Stimulated activated naive B cell treated with anti-CD40 and anti-IgM and Interleukin-4, amounts not matched to agents 10 μg/mL and 1 μg/mL and 100 μg/mL, for 72 hours (primary cell): ENCODE data around the gene ZNF423.

Source experiments
- ATAC-seq, 2 donors: fragments of 150-1000 bp; cut with Tn5 transposase; replicated peaks; 2 replicates each; pipeline ENCODE4 v1.10.0; 2021; ENCODE audit warnings: moderate library complexity in 1 of 2
- DNase-seq: peaks from one replicate; pipeline ENCODE4 v3.0.0; 2021
- H3K27ac Mint-ChIP-seq: one replicate; pipeline ENCODE4 v1.8.0; 2022; ENCODE audit warnings: mild to moderate bottlenecking, mixed read lengths
- H3K27me3 Mint-ChIP-seq, 2 donors: one replicate each; pipeline ENCODE4 v1.8.0; 2022; ENCODE audit warnings: mixed read lengths in 2 of 2
- H3K36me3 Mint-ChIP-seq, 2 donors: one replicate each; pipeline ENCODE4 v1.8.0; 2022; ENCODE audit warnings: mixed read lengths in 2 of 2, mild to moderate bottlenecking in 1 of 2
- H3K4me1 Mint-ChIP-seq, 2 donors: one replicate each; pipeline ENCODE4 v1.8.0; 2022; ENCODE audit warnings: mixed read lengths in 2 of 2, mild to moderate bottlenecking in 1 of 2
- H3K4me3 Mint-ChIP-seq, 2 donors: one replicate each; pipeline ENCODE4 v1.8.0; 2022; ENCODE audit warnings: mild to moderate bottlenecking in 2 of 2, mixed read lengths in 2 of 2, moderate library complexity in 1 of 2
- H3K9me3 Mint-ChIP-seq, 2 donors: one replicate each; pipeline ENCODE4 v1.8.0; 2022; ENCODE audit warnings: mixed read lengths in 2 of 2, mild to moderate bottlenecking in 1 of 2

The ZNF423 gene

GRCh38 chr16:49605536-49606254 is 250.2 kb downstream of the ZNF423 start:
- Mint-ChIP-seq H3K9me3 (no peaks in the 10 kb centered on the region), H3K27me3 (peaks cover 0 to 11% of the 10 kb centered on the region in 2 donors), H3K36me3 (no peaks in the 10 kb centered on the region), H3K4me3 (no peak overlapping the region), H3K4me1 (no peaks in the 10 kb centered on the region), H3K27ac (no peak overlapping the region)
- no peak for DNase-seq
- ATAC-seq, result no peak

- no peak for ATAC-seq
- H3K36me3 Mint-ChIP-seq, result no peaks in the 10 kb centered on the region
- no peak overlapping the region for H3K27ac Mint-ChIP-seq
- peaks cover 0 to 11% of the 10 kb centered on the region in 2 donors for H3K27me3 Mint-ChIP-seq
- no peaks in the 10 kb centered on the region for H3K4me1 Mint-ChIP-seq
- H3K9me3 Mint-ChIP-seq, result no peaks in the 10 kb centered on the region
- no peak for DNase-seq
- no peak overlapping the region for H3K4me3 Mint-ChIP-seq
Observed at GRCh38 chr16:49604602-49605001, 251.3 kb downstream of the ZNF423 start.

- DNase-seq (no peak), ATAC-seq (no peak)
- H3K4me1 Mint-ChIP-seq, result no peaks in the 10 kb centered on the region
- no peak overlapping the region for H3K4me3 Mint-ChIP-seq
- no peak overlapping the region for H3K27ac Mint-ChIP-seq
- peaks cover 0 to 7% of the 10 kb centered on the region in 2 donors for H3K27me3 Mint-ChIP-seq
- H3K9me3 Mint-ChIP-seq, result no peaks in the 10 kb centered on the region
- H3K36me3 Mint-ChIP-seq, result no peaks in the 10 kb centered on the region
Observed at GRCh38 chr16:49603956-49604355, 252.0 kb downstream of the ZNF423 start.

- ATAC-seq (no peak), DNase-seq (no peak)
- no peaks in the 10 kb centered on the region for H3K36me3 Mint-ChIP-seq
- H3K27ac Mint-ChIP-seq, result no peak overlapping the region
- H3K27me3 Mint-ChIP-seq, result peaks cover 0 to 4% of the 10 kb centered on the region in 2 donors
- no peaks in the 10 kb centered on the region for H3K9me3 Mint-ChIP-seq
- no peaks in the 10 kb centered on the region for H3K4me1 Mint-ChIP-seq
- no peak overlapping the region for H3K4me3 Mint-ChIP-seq
Observed at GRCh38 chr16:49602976-49603310, 253.0 kb downstream of the ZNF423 start.

- Mint-ChIP-seq H3K27me3 (no peaks in the 10 kb centered on the region), H3K4me1 (no peaks in the 10 kb centered on the region), H3K4me3 (no peak overlapping the region), H3K9me3 (no peaks in the 10 kb centered on the region), H3K36me3 (no peaks in the 10 kb centered on the region), H3K27ac (no peak overlapping the region)
- ATAC-seq, result no peak
- DNase-seq, result no peak
Observed at GRCh38 chr16:49602201-49602975, 253.5 kb downstream of the ZNF423 start.

GRCh38 chr16:49601576-49601975 is 254.3 kb downstream of the ZNF423 start:
- Mint-ChIP-seq H3K4me3 (no peak overlapping the region), H3K27ac (no peak overlapping the region), H3K27me3 (no peaks in the 10 kb centered on the region), H3K4me1 (no peaks in the 10 kb centered on the region), H3K9me3 (no peaks in the 10 kb centered on the region), H3K36me3 (no peaks in the 10 kb centered on the region)
- ATAC-seq (no peak), DNase-seq (no peak)

GRCh38 chr16:49600976-49601375 is 254.9 kb downstream of the ZNF423 start:
- DNase-seq (no peak), ATAC-seq (no peak)
- Mint-ChIP-seq H3K36me3 (no peaks in the 10 kb centered on the region), H3K27me3 (no peaks in the 10 kb centered on the region), H3K9me3 (no peaks in the 10 kb centered on the region), H3K4me1 (no peaks in the 10 kb centered on the region), H3K27ac (no peak overlapping the region), H3K4me3 (no peak overlapping the region)

GRCh38 chr16:49600536-49600935 is 255.4 kb downstream of the ZNF423 start:
- H3K4me1 Mint-ChIP-seq, result no peaks in the 10 kb centered on the region
- no peak overlapping the region for H3K4me3 Mint-ChIP-seq
- no peaks in the 10 kb centered on the region for H3K27me3 Mint-ChIP-seq
- no peak for ATAC-seq
- no peaks in the 10 kb centered on the region for H3K36me3 Mint-ChIP-seq
- no peak for DNase-seq
- no peaks in the 10 kb centered on the region for H3K9me3 Mint-ChIP-seq
- no peak overlapping the region for H3K27ac Mint-ChIP-seq

GRCh38 chr16:49599704-49600103 is 256.2 kb downstream of the ZNF423 start:
- Mint-ChIP-seq H3K36me3 (no peaks in the 10 kb centered on the region), H3K27me3 (peaks cover 0 to under 1% of the 10 kb centered on the region in 2 donors), H3K4me1 (no peaks in the 10 kb centered on the region), H3K27ac (no peak overlapping the region), H3K4me3 (no peak overlapping the region), H3K9me3 (no peaks in the 10 kb centered on the region)
- ATAC-seq (no peak), DNase-seq (no peak)

GRCh38 chr16:49599281-49599680 is 256.6 kb downstream of the ZNF423 start:
- Mint-ChIP-seq H3K27ac (no peak overlapping the region), H3K36me3 (no peaks in the 10 kb centered on the region), H3K4me3 (no peak overlapping the region), H3K4me1 (no peaks in the 10 kb centered on the region), H3K27me3 (peaks cover 4 to 5% of the 10 kb centered on the region in 2 donors), H3K9me3 (no peaks in the 10 kb centered on the region)
- no peak for ATAC-seq
- no peak for DNase-seq

- Mint-ChIP-seq H3K27ac (no peak overlapping the region), H3K4me1 (no peaks in the 10 kb centered on the region), H3K4me3 (no peak overlapping the region), H3K27me3 (peaks cover 6 to 7% of the 10 kb centered on the region in 2 donors), H3K9me3 (no peaks in the 10 kb centered on the region), H3K36me3 (no peaks in the 10 kb centered on the region)
- DNase-seq, result no peak
- no peak for ATAC-seq
Observed at GRCh38 chr16:49598383-49599170, 257.3 kb downstream of the ZNF423 start.

- Mint-ChIP-seq H3K27ac (no peak overlapping the region), H3K36me3 (no peaks in the 10 kb centered on the region), H3K27me3 (peaks cover 9 to 12% of the 10 kb centered on the region in 2 donors), H3K9me3 (no peaks in the 10 kb centered on the region), H3K4me3 (no peak overlapping the region), H3K4me1 (no peaks in the 10 kb centered on the region)
- ATAC-seq (no peak), DNase-seq (no peak)
Observed at GRCh38 chr16:49597796-49598195, 258.1 kb downstream of the ZNF423 start.

GRCh38 chr16:49596648-49597291 is 259.1 kb downstream of the ZNF423 start:
- Mint-ChIP-seq H3K36me3 (no peaks in the 10 kb centered on the region), H3K27me3 (peaks cover 12 to 14% of the 10 kb centered on the region in 2 donors), H3K4me1 (no peaks in the 10 kb centered on the region), H3K4me3 (no peak overlapping the region), H3K9me3 (no peaks in the 10 kb centered on the region), H3K27ac (no peak overlapping the region)
- ATAC-seq, result no peak
- DNase-seq, result no peak

- no peak overlapping the region for H3K4me3 Mint-ChIP-seq
- H3K27me3 Mint-ChIP-seq, result peaks cover 12 to 14% of the 10 kb centered on the region in 2 donors
- no peaks in the 10 kb centered on the region for H3K4me1 Mint-ChIP-seq
- no peaks in the 10 kb centered on the region for H3K36me3 Mint-ChIP-seq
- H3K27ac Mint-ChIP-seq, result no peak overlapping the region
- DNase-seq (no peak), ATAC-seq (no peak)
- no peaks in the 10 kb centered on the region for H3K9me3 Mint-ChIP-seq
Observed at GRCh38 chr16:49596068-49596467, 259.8 kb downstream of the ZNF423 start.
